Chondrocyte (in vitro differentiated cells): ENCODE data around the gene VTN. TPM values are rescaled to one million over a fixed set of nuclear protein-coding genes. Genes with fewer than 3 reads are reported as not detected.

Experiments used
- DNase-seq: peaks from one replicate; pipeline ENCODE4 v3.0.0; 2021; ENCODE audit warnings: mixed read lengths, low spot score
- H3K27ac Mint-ChIP-seq: one replicate; pipeline ENCODE4 v1.8.0; 2021; ENCODE audit warnings: mild to moderate bottlenecking, moderate library complexity, mixed read lengths; ENCODE audit not compliant: unreplicated experiment
- H3K27me3 Mint-ChIP-seq: 2 replicates; pipeline ENCODE4 v1.8.0; 2021; ENCODE audit warnings: low read depth, mixed read lengths
- H3K36me3 Mint-ChIP-seq: 2 replicates; pipeline ENCODE4 v1.8.0; 2021; ENCODE audit warnings: low read depth, mixed read lengths
- H3K4me1 Mint-ChIP-seq: 2 replicates; pipeline ENCODE4 v1.8.0; 2021; ENCODE audit warnings: low read depth, mild to moderate bottlenecking, mixed read lengths
- H3K4me3 Mint-ChIP-seq: one replicate; pipeline ENCODE4 v1.8.0; 2021; ENCODE audit warnings: mild to moderate bottlenecking, moderate library complexity, mixed read lengths; ENCODE audit not compliant: unreplicated experiment
- H3K9me3 Mint-ChIP-seq: 2 replicates; pipeline ENCODE4 v1.8.0; 2021; ENCODE audit warnings: low read depth, mixed read lengths
- CTCF ChIP-seq: fragments of 200-600 bp; sonication (generic); IDR thresholded peaks from 2 replicates; pipeline ENCODE4 v1.5.0; 2021; ENCODE audit warnings: antibody characterized with exemption, mild to moderate bottlenecking, moderate library complexity
- total RNA-seq: library from RNA; stranded (reverse); gene quantifications from 3 replicates; pipeline ENCODE4 v1.2.1, GENCODE V29; 2021

The VTN gene
- total RNA-seq, 1 donor from 2014 or later, result 0.55 TPM

GRCh38 chr17:28327031-28327607 is 43.0 kb downstream of the VTN start:
- no peaks in the 10 kb centered on the region for H3K9me3 Mint-ChIP-seq
- TF ChIP-seq CTCF, result no peak
- H3K4me1 Mint-ChIP-seq, result peaks cover 13% of the 10 kb centered on the region
- no peak for DNase-seq
- no peaks in the 10 kb centered on the region for H3K27me3 Mint-ChIP-seq
- H3K27ac Mint-ChIP-seq, result no peak overlapping the region
- H3K36me3 Mint-ChIP-seq, result peaks cover 11% of the 10 kb centered on the region
- H3K4me3 Mint-ChIP-seq, result no peak overlapping the region

GRCh38 chr17:28326114-28326513 is 44.0 kb downstream of the VTN start:
- H3K27me3 Mint-ChIP-seq, result no peaks in the 10 kb centered on the region
- TF ChIP-seq CTCF, result no peak
- peaks cover 6% of the 10 kb centered on the region for H3K36me3 Mint-ChIP-seq
- H3K4me1 Mint-ChIP-seq, result peaks cover 12% of the 10 kb centered on the region
- H3K9me3 Mint-ChIP-seq, result no peaks in the 10 kb centered on the region
- DNase-seq, result no peak
- no peak overlapping the region for H3K27ac Mint-ChIP-seq
- H3K4me3 Mint-ChIP-seq, result no peak overlapping the region

GRCh38 chr17:28325211-28325610 is 44.9 kb downstream of the VTN start:
- TF ChIP-seq CTCF, result no peak
- Mint-ChIP-seq H3K9me3 (no peaks in the 10 kb centered on the region), H3K27me3 (no peaks in the 10 kb centered on the region), H3K4me1 (peaks cover 18% of the 10 kb centered on the region), H3K27ac (no peak overlapping the region), H3K36me3 (peaks cover 5% of the 10 kb centered on the region), H3K4me3 (no peak overlapping the region)
- DNase-seq, result no peak

GRCh38 chr17:28324781-28325180 is 45.3 kb downstream of the VTN start:
- Mint-ChIP-seq H3K4me1 (peaks cover 22% of the 10 kb centered on the region), H3K27ac (no peak overlapping the region)

GRCh38 chr17:28324267-28324745 is 45.8 kb downstream of the VTN start:
- Mint-ChIP-seq H3K9me3 (no peaks in the 10 kb centered on the region), H3K4me3 (no peak overlapping the region), H3K27me3 (no peaks in the 10 kb centered on the region), H3K4me1 (peaks cover 27% of the 10 kb centered on the region), H3K27ac (no peak overlapping the region), H3K36me3 (peaks cover 5% of the 10 kb centered on the region)
- DNase-seq, result no peak
- TF ChIP-seq CTCF, result no peak

More at GRCh38 chr17:28324781-28325180, 45.3 kb downstream of the VTN start:
- H3K27me3 Mint-ChIP-seq, result no peaks in the 10 kb centered on the region
- H3K9me3 Mint-ChIP-seq, result no peaks in the 10 kb centered on the region
- DNase-seq, result no peak
- H3K36me3 Mint-ChIP-seq, result peaks cover 5% of the 10 kb centered on the region
- H3K4me3 Mint-ChIP-seq, result no peak overlapping the region
- TF ChIP-seq CTCF, result no peak
